Neural progenitor cell (in vitro differentiated cells): Measurements from ENCODE around the gene TMEM128.

Experiments
- CTCF ChIP-seq: fragments of 200-600 bp; sonication (generic); IDR thresholded peaks from 2 replicates; pipeline ENCODE4 v1.5.1; 2017; ENCODE audit warnings: antibody characterized with exemption, mild to moderate bottlenecking
- EZH2phosphoT487 ChIP-seq: fragments of 200-600 bp; sonication (generic); IDR thresholded peaks from 2 replicates; pipeline ENCODE4 v1.6.1; 2017; ENCODE audit warnings: antibody characterized with exemption

GRCh38 chr4:4202510-4202909 is 45.5 kb downstream of the TMEM128 start:
- TF ChIP-seq CTCF (no peak), EZH2phosphoT487 (no peak)
